Right ventricle myocardium superior (tissue), 1 donor: ENCODE results near the gene RASGRF2. TPM values are rescaled to one million over a fixed set of nuclear protein-coding genes. Genes with fewer than 3 reads are reported as not detected.
"Not testable (repeated sequence)": the region's sequence is repeated elsewhere in the genome, so short reads cannot be mapped to it uniquely, and the experiment has no call there.

Experiments used
- ATAC-seq: fragments of 200-7000 bp; cut with Tn5 transposase; one replicate; pipeline ENCODE4 v1.9.1; 2020; ENCODE audit warnings: mild to moderate bottlenecking; ENCODE audit not compliant: poor library complexity
- DNase-seq: peaks from one replicate; pipeline ENCODE4 v3.0.0-alpha.2; 2020
- intact Hi-C: fragments of 100-400 bp; cut with DNase I; formaldehyde crosslinking; loops from one replicate; pipeline ENCODE4 v1.11.2; 2022
- total RNA-seq: library from RNA; stranded (reverse); fragmentation: NEBNext Ultra II Directional; extraction: Animal tissue kit (Norgen Biotek cat#: 25700); gene quantifications from one replicate; pipeline ENCODE4 v1.2.1, GENCODE V29; 2021
- donor health status: DM: no; HTN: yes; CAD: no; lungs with severe emphysema.

The RASGRF2 gene
- total RNA-seq, 1 donor from 2014 or later, result 6.4 TPM

DNA sequence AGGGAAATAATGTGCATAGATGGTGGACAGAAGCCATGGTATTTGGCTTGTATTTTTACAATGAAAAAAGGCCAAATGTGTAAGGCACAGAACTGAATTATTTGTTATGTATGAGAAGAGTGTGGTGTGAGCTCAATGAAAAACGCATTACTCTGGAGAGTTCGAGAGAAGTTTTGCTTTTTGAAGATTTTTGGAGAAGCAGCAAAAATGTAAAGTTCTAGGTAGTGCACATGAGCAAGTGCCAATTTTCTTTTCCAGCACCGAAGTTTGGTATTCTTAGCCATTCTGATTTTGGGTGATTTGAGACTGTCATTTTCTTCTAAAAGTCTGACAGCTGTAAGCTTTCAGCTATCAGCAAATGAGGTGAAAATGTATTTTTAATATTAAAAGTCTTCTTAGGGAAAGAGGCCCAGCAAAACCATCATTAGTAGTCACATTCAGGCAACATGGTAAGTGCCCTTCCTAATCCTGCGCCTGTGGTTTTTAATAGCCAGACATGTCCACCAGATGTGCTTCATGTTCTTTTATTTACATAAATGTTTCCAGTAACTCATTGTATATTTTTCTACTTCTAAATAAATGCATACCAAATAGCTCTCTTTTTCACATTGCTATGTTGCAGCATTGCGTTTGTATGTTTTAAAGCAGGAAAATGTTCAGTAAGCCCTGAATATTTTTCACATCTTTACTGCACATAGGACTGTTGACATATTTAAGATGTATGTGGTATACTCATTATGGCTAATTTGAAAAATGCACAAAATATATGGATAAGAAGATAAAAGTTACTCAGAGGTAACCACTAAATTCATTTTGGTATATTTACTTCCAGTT lies 50.4 kb downstream of the RASGRF2 start:
- intact Hi-C loops, result no loop called here
- ATAC-seq (no peak), DNase-seq (no peak)

DNA sequence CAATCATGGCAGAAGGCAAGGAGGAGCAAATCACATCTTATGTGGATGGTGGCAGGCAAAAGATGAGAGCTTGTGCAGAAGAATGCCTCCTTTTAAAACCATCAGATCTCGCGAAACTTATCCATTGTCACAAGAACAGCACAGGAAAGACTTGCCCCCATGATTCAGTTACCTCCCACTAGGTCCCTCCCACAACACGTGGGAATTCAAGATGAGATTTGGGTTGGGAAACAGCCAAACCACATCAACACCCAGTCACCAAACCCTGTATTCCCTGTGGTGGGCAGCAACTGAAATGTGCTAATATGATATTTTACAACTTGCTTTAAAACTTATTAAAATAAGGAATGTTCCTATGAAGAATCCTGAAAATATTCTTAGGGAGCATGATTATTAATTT lies 54.2 kb downstream of the RASGRF2 start:
- intact Hi-C loops, result no loop called here
- ATAC-seq (no peak), DNase-seq (no peak)

DNA sequence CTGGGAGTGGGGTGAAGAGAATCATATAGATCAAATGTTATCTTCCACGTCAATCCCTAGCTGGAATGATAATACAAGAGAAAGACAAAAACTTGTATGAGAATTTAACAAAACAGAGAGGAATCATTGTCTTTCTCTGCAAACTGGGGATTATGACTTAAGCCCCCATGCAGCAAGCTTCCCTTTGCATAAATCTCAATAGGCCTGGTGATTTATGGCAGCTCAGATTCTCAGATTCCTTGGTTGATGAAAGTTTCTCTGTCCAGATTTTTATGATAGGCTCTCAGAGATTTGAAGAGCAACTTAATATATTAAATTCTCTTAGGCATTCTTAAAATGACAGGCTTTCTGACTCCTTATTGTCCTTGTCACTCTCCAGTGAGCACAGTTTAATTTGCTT lies 56.0 kb downstream of the RASGRF2 start:
- intact Hi-C loops, result no loop called here
- DNase-seq (no peak), ATAC-seq (no peak)

DNA sequence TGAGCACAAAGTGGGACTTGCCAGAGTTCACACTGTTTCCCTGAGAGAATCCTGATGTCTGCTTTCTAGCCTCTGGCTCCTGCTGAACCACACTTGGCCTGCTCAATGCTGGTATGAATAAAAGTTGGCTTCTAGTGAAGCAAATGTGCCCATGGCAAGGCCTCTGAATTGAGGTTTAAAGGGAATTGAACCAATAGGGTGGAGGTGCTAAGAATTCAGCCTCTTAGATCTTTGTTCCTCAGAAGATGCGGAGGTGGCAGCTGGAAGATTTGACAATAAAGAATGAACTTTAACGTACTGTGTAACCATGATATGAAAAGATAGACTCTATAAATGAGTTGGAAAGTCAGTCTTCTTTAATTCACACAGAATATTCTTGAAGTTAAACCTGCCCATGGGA lies 57.2 kb downstream of the RASGRF2 start:
- intact Hi-C loops, result no loop called here

DNA sequence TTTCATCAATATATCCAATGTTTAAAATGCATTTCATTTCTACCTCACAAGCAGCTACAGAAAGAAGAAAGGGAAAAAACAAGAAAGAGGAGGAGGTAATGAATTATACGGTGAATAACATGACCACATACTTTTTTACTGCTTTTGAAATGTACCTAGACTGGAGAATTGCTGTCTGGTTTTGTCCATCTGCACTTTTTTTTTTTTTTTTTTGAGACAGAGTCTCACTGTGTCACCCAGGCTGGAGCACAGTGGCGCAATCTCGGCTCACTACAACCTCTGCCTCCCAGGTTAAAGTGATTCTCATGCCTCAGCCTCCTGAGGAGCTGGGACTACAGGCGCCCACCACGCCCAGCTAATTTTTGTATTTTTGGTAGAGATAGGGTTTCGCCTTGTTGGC lies 58.4 kb downstream of the RASGRF2 start:
- ATAC-seq, intact Hi-C loops, DNase-seq: not testable (repeated sequence)

More for the DNA sequence above, 57.2 kb downstream of the RASGRF2 start:
- ATAC-seq (no peak), DNase-seq (no peak)

DNA sequence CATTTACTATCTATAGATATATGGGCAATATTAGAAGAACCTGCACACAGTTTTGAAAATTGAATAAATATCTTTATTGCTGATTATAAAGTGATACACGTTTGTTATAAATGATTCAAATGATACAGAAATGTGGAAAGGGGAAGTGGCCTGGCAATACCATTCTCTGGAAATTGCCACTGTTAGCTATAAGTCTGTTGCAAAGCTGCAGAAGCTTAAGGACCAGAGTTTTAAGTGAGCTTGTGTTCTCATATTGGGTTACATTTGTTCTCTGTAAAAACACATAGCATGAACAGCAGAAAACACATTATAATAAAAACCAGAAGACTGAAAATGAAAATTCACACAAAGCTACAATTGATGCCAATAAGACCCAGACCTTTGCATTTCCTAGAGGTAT lies 59.6 kb downstream of the RASGRF2 start:
- ATAC-seq (no peak), DNase-seq (no peak)
- intact Hi-C loops, result no loop called here

DNA sequence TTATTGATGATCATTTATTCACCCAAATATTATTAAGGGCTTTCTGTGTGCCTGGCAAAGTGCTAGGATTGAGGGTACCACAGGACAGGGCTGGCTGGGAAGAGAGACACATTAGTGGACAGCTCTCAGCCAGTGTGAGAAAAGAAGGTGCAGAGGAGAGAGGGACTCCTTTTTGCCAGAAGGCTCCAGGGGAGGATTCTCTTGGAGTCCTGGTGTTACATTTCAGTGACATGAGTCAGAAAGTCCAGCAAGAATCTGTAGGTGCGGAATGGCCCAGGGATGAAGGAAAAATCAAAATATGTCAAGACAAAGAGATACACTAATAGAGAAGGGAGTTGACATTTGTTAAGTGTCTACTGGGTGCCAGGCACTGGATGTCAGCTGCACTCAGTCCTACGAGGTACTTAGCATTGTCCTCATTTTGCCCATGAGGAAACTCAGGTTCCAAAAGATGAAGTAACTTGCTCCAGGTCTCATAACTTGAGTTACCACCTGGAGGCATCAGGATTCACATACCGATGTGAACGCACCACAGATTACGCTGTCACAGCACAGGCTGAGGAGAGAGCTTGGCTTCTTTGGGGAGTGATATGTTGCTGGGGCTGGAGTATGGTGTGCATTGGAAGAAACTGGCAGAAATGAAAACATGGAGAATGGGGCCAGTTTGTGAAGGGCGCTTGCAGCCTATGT lies 60.5 kb downstream of the RASGRF2 start:
- ATAC-seq (no peak), DNase-seq (no peak)
- intact Hi-C loops, result no loop called here

DNA sequence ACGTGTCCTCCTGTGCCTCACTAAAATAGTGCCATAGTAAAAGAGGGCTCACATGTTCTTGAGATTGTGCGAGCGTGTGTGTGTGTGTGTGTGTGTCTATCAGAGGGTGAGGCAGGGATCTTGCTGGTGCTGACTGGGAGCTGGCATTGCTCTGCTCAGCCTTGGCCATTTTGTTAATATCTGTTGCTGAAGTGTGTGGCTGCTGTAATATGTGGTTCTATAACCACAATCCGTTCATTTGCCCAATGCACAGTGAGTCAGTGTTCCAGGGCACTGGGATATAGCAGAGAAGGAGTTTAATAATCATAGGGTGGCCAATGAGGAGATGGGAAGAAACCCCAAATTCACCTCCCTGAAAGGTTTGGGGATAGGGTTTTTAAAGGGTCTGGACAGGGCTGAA lies 61.3 kb downstream of the RASGRF2 start:
- intact Hi-C loops, result no loop called here
- ATAC-seq (no peak), DNase-seq (no peak)

DNA sequence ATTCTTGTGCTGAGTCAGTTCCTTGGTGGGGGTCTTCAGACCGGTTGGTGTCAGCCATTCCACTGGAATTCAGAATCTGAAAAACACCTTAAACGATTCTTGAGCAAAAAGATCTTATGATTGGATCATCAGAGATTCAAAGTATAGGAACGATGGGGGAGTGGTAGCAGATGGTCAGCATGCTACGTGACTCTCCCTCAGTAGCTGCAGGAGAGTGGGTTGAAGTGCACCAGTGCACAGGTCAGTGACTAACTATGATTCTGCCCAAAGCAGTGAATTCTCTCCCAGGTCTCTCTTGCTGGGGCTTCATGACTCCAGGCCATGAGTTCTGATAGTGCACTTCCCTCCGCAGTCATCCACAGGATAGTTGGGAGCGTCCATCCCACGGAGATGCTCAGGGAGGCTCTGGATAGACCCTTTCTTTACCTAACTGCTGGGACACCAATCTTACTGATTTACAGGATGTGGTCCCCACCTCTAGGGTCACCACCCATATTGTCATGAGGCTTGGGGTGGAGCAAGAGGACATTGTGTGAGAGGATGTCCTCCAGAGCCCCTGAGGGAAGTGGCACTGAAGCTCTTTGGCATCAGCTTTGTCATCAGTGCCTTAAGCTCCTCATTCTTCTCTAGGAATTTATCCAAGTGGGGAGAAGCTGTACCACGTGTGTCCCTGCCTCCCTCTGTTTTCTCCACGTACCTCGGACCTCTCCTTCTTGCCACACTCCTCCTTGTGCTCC lies 62.0 kb downstream of the RASGRF2 start:
- no peak for DNase-seq
- intact Hi-C loops, result no loop called here
- ATAC-seq, result no peak

DNA sequence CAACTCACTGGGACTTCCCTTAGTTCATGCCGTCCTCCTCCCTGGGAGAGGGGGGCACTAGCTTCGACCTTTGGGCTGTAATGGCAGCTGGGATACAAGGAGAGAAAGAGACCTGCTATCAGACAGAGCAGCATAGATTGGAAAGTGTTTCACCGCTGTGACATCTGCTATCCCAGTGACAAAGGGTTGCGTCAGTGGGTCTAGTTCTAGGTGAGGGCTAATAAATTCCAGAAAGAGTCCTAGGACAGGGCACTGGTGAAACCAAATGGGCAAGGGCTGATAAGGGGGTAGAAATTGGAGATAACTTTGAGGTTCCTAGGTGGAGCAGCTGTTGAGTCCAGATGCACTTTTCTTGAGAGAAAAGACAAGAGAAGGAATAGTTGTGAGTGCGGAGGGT lies 62.5 kb downstream of the RASGRF2 start:
- ATAC-seq (no peak), DNase-seq (no peak)
- intact Hi-C loops, result no loop called here

DNA sequence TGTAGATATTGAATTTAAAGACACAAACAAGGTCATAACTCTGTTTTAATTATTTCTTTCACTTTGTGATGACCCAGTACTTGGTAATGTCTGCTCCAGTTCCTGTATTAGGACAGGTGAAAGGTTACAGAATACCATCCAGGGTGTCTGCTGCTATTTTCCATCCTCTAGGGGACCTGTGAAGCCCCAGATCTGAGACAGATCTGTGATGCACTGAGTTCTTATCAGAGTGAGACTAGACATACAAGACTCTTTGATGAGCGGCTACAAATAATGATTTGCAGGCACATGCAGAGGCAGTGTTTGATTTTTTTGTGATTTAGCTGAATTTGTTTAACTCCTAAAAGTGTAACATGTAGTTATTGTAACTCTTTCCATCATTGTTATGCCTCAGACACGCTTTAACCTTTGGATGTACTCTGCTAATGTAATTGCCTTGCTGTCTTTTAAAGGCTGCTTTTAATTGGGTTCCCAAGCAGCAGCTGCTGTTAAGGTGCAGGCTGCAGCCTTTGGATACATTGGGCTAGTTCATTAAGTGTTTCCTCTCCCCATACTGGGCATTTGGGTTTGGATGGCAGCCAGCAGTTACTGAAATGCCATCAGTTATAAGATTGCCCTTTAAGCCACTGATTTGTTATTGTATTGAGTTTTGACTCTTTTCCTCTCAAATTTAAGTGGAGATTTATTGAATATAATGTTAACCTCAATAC lies 63.3 kb downstream of the RASGRF2 start:
- intact Hi-C loops, result no loop called here
- DNase-seq (no peak), ATAC-seq (no peak)

DNA sequence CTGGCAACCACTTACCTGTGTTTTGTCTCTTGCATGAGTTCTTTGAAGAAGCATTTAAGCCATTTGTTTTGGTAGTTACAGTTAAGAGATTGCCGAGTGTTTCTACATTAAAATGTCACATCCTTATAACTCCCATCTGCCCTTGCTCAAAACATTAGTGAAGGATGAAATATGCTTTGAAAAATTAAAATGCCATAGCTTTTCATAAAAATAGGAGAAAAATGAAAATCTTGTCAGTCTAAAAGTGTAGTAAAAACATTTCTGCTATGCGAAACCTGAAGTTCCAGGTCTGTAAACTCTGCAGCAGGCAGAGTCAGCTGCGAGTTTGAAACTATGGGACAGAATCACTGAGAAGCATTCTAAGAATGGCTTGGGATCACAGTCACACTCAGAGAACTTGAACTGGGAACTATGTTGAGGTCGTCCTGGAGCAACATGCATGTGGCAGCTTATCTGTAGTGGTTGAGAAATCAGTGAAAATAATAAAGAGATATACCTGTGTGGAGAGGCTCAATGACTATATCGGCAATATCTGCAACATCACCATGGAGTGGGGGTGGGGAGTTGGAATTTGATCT lies 67.4 kb downstream of the RASGRF2 start:
- intact Hi-C loops, result no loop called here
- no peak for ATAC-seq
- DNase-seq, result no peak

DNA sequence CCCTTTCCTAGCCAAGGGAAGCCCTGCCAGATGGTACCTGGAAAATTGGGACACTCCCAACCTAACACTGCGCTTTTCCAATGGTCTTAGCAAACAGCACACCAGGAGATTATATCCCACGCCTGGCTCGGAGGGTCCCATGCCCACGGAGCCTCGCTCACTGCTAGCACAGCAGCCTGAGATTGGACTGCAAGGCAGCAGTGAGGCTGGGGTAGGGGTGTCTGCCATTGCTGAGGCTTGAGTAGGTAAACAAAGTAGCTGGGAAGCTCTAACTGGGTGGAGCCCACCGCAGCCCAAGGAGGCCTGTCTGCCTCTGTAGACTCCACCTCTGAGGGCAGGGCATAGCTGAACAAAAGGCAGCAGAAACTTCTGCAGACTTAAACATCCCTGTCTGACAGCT lies 68.7 kb downstream of the RASGRF2 start:
- DNase-seq, intact Hi-C loops, ATAC-seq: not testable (repeated sequence)

DNA sequence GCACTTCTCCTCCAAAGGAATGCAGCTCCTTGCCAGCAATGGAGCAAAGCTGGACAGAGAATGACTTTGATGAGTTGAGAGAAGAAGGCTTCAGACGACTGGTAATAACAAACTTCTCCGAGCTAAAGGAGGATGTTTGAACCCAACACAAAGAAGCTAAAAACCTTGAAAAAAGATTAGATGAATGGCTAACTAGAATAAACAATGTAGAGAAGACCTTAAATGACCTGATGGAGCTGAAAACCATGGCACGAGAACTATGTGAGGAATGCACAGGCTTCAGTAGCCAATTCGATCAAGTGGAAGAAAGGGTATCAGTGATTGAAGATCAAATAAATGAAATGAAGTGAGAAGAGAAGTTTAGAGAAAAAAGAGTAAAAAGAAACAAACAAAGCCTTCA lies 69.6 kb downstream of the RASGRF2 start:
- intact Hi-C loops, DNase-seq, ATAC-seq: not testable (repeated sequence)

DNA sequence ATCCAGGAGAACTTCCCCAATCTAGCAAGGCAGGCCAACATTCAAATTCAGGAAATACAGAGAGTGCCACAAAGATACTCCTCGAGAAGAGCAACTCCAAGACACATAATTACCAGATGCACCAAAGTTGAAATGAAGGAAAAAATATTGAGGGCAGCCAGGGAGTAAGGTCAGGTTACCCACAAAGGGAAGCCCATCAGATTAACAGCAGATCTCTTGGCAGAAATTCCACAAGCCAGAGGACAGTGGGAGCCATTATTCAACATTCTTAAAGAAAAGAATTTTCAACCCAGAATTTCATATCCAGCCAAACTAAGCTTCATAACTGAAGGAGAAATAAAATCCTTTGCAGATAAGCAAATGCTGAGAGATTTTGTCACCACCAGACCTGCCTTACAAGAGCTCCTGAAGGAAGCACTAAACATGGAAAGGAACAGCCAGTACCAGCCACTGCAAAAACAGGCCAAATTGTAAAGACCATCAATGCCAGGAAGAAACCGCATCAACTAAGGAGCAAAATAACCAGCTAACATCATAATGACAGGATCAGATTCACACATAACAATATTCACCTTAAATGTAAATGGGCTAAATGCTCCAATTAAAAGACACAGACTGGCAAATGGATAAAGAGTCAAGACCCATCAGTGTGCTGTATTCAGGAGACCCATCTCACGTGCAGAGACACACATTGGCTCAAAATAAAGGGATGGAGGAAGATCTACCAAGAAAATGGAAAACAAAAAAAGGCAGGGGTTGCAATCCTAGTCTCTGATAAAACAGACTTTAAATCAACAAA lies 70.3 kb downstream of the RASGRF2 start:
- intact Hi-C loops, DNase-seq, ATAC-seq: not testable (repeated sequence)

DNA sequence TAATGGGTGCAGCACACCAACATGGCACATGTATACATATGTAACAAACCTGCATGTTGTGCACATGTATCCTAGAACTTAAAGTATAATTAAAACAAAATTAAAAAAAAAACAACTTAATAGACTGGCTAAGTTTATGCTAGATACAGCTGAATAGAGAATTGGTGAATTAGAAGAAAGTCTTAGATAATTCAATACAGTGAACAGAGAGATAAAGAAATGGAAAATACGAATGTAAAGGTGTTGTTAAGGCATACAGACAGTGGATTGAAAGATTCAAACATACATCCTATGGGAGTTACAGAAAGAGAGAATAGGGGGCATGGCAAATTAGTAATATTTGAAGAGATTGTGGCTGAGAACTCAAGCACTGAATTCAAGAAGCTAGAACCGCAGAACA lies 75.4 kb downstream of the RASGRF2 start:
- DNase-seq (no peak), ATAC-seq (no peak)
- intact Hi-C loops, result no loop called here

DNA sequence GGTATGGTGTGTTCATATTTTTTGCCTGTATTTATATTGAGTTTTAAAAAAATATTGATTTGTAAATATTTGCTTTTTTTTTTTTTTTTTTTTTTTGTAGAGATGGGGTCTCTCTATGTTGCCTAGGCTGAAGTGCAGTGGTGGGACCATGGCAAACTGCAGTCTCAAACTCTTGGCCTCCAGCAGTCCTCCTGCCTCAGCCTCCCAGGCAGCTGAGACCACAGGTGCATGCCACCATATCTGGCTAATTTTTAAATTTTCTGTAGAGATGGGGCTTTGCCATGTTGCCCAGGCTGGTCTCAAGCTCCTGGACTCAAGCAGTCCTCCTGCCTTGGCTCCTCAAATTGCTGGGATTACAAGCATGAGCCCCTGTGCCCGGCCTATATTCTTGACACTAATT lies 78.3 kb downstream of the RASGRF2 start:
- no peak for ATAC-seq
- no peak for DNase-seq
- intact Hi-C loops, result no loop called here

DNA sequence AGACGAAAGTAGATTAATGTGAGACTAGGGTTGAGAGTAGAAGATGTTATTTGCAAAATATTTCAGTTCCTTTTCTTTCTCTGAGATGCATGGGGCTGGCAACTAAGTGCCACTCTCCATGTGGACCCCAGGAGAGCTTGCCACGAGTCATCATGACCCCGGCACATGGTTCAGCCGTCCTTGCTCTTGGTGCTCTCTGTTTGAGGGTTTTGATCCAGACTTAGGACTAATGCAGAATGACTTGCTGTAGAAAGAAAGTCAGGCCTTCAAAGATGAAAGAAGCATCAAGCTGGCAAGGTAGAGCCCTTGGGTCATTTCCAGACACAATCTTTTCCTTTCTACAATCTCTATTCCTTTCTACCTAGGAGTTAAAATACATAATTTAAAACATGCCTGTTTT lies 84.7 kb downstream of the RASGRF2 start:
- intact Hi-C loops, result no loop called here
- ATAC-seq, result no peak
- DNase-seq, result no peak
